ENCODE data around the gene CD7.

CD7 gene

GRCh38 chr17:82343560-82343959, 26.2 kb upstream of the CD7 start:
- no peak overlapping the region for H2BK120ac ChIP-seq (ENCODE audit: low read depth, low read length)
- no peak overlapping the region for H3K9ac ChIP-seq (ENCODE audit: low read depth, low read length, poor library complexity)
- no peak overlapping the region for H3K4me2 ChIP-seq (ENCODE audit: insufficient read depth, low read length, poor library complexity, severe bottlenecking)
- H4K91ac ChIP-seq (ENCODE audit: low read depth, low read length, poor library complexity) = no peak overlapping the region
- no peaks in the 10 kb centered on the region for H3K79me1 ChIP-seq (ENCODE audit: low read depth, low read length)
- H3K27ac ChIP-seq (replicated peaks; ENCODE audit: low read length) = no peak overlapping the region
- no peak overlapping the region for H3K23ac ChIP-seq (ENCODE audit: low read depth, low read length, poor library complexity)
- no CpG with 5 or more reads among the region's 5 CpGs for WGBS, 2 donors (ENCODE audit: extremely low coverage in 2 of 2, insufficient read length in 2 of 2, insufficient replicate concordance in 1 of 2)
- no peak for DNase-seq (ENCODE audit: low spot score)
- H3K14ac ChIP-seq (ENCODE audit: low read length) = no peak overlapping the region
- H2BK12ac ChIP-seq (ENCODE audit: low read length) = no peak overlapping the region
- no peak overlapping the region for H2AFZ ChIP-seq (ENCODE audit: low read length)
- H2BK15ac ChIP-seq (ENCODE audit: low read length) = no peak overlapping the region
- H3K4me3 ChIP-seq (ENCODE audit: low read length in 2 of 2) = no peak overlapping the region
- H3K18ac ChIP-seq (ENCODE audit: low read length) = no peak overlapping the region
- H3K4me1 ChIP-seq (ENCODE audit: control insufficient read depth in 2 of 2, insufficient read depth in 1 of 2, low read depth in 1 of 2, low read length in 2 of 2) = peaks cover 17 to 24% of the 10 kb centered on the region in 2 donors
- H3K4ac ChIP-seq (ENCODE audit: low read length) = no peak overlapping the region
- peaks cover 0 to 5% (median 1%) of the 10 kb centered on the region in 3 experiments for H3K27me3 ChIP-seq (ENCODE audit: control insufficient read depth in 3 of 3, insufficient read depth in 3 of 3, low read depth in 1 of 3, low read length in 3 of 3)
- H3K36me3 ChIP-seq (replicated peaks in 1 of 2; ENCODE audit: control insufficient read depth in 2 of 2, insufficient read depth in 2 of 2, low read length in 2 of 2) = no peaks in the 10 kb centered on the region
- H4K8ac ChIP-seq (ENCODE audit: low read depth, low read length) = no peak overlapping the region
- H2AK5ac ChIP-seq (ENCODE audit: low read depth, low read length) = peak overlapping the region; percentile 63
- H3K9me3 ChIP-seq (replicated peaks in 1 of 2; ENCODE audit: control insufficient read depth in 2 of 2, insufficient read depth in 1 of 2, low read depth in 1 of 2, low read length in 2 of 2) = no peaks in the 10 kb centered on the region
- no peak overlapping the region for H2BK5ac ChIP-seq (ENCODE audit: low read length)

DNA sequence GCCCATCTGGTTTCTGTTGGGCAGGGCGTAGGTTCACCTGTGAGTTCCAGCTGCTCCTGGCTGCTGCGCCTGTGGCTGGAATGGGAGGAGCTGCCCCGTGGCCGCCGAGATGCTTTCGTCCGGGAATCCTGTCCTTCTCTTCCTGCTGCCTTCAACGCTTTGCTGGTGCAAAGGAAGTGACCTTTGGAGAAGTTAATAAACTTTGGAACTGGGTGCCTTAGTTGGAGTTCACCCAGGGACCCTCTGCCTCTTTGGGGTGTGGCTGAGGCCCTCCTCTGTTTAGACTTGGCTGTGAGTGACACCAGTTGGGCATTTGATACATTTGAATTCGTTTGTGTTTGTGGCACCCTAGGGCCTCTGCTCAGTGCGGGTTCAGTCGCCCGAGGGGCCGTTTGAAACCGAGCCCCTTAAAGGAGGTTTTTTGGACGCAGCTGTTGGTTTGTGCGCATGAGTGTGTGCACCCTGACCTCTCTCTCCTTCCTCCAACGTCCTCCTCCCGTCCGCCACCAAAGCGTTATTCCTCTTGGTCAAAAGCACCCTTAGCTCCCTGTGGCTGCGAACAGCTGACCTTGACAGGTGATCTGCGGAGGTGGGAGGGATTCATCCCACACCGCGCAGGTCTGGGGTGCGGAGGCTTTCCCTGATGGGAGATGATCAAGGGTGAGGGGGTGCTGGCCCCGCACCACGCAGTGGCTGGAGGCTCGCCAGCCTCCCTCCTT, 25.1 kb upstream of the CD7 start:
- Histone ChIP-seq H2BK12ac (ENCODE audit: low read length) (no peak overlapping the region), H4K8ac (ENCODE audit: low read depth, low read length) (no peak overlapping the region), H3K23ac (ENCODE audit: low read depth, low read length, poor library complexity) (no peak overlapping the region), H3K9me3 (replicated peaks in 1 of 2; ENCODE audit: control insufficient read depth in 2 of 2, insufficient read depth in 1 of 2, low read depth in 1 of 2, low read length in 2 of 2) (no peaks in the 10 kb centered on the region), H3K18ac (ENCODE audit: low read length) (no peak overlapping the region), H3K27me3 (ENCODE audit: control insufficient read depth in 3 of 3, insufficient read depth in 3 of 3, low read depth in 1 of 3, low read length in 3 of 3) (peaks cover 0 to 1% (median 0%) of the 10 kb centered on the region in 3 experiments), H2BK5ac (ENCODE audit: low read length) (no peak overlapping the region), H3K79me1 (ENCODE audit: low read depth, low read length) (no peaks in the 10 kb centered on the region), H3K4me3 (ENCODE audit: low read length in 2 of 2) (no peak overlapping the region), H2AK5ac (ENCODE audit: low read depth, low read length) (peak overlapping the region; percentile 95), H3K9ac (ENCODE audit: low read depth, low read length, poor library complexity) (no peak overlapping the region), H2BK15ac (ENCODE audit: low read length) (no peak overlapping the region), H3K4me2 (ENCODE audit: insufficient read depth, low read length, poor library complexity, severe bottlenecking) (no peak overlapping the region), H3K4me1 (ENCODE audit: control insufficient read depth in 2 of 2, insufficient read depth in 1 of 2, low read depth in 1 of 2, low read length in 2 of 2) (peaks cover 18 to 24% of the 10 kb centered on the region in 2 donors), H2BK120ac (ENCODE audit: low read depth, low read length) (peak overlapping the region; percentile 55), H3K4ac (ENCODE audit: low read length) (no peak overlapping the region), H2AFZ (ENCODE audit: low read length) (no peak overlapping the region), H3K27ac (replicated peaks; ENCODE audit: low read length) (no peak overlapping the region), H3K14ac (ENCODE audit: low read length) (no peak overlapping the region), H3K36me3 (replicated peaks in 1 of 2; ENCODE audit: control insufficient read depth in 2 of 2, insufficient read depth in 2 of 2, low read length in 2 of 2) (no peaks in the 10 kb centered on the region), H4K91ac (ENCODE audit: low read depth, low read length, poor library complexity) (no peak overlapping the region)
- no CpG with 5 or more reads among the region's 28 CpGs for WGBS, 2 donors (ENCODE audit: extremely low coverage in 2 of 2, insufficient read length in 2 of 2, insufficient replicate concordance in 1 of 2)
- DNase-seq (ENCODE audit: low spot score) = no peak

- Histone ChIP-seq H3K79me1 (ENCODE audit: low read depth, low read length) (no peaks in the 10 kb centered on the region), H3K14ac (ENCODE audit: low read length) (peak overlapping the region; percentile 63), H3K18ac (ENCODE audit: low read length) (peak overlapping the region; percentile 69), H2AFZ (ENCODE audit: low read length) (peak overlapping the region; percentile 80), H3K27ac (replicated peaks; ENCODE audit: low read length) (no peak overlapping the region), H3K36me3 (replicated peaks in 1 of 2; ENCODE audit: control insufficient read depth in 2 of 2, insufficient read depth in 2 of 2, low read length in 2 of 2) (no peaks in the 10 kb centered on the region), H3K4me2 (ENCODE audit: insufficient read depth, low read length, poor library complexity, severe bottlenecking) (no peak overlapping the region), H3K23ac (ENCODE audit: low read depth, low read length, poor library complexity) (no peak overlapping the region), H2BK120ac (ENCODE audit: low read depth, low read length) (no peak overlapping the region), H4K8ac (ENCODE audit: low read depth, low read length) (no peak overlapping the region), H3K4ac (ENCODE audit: low read length) (no peak overlapping the region), H2BK15ac (ENCODE audit: low read length) (peak overlapping the region; percentile 82), H4K91ac (ENCODE audit: low read depth, low read length, poor library complexity) (no peak overlapping the region), H3K27me3 (ENCODE audit: control insufficient read depth in 3 of 3, insufficient read depth in 3 of 3, low read depth in 1 of 3, low read length in 3 of 3) (peaks cover 0 to 18% (median 13%) of the 10 kb centered on the region in 3 experiments), H3K4me1 (ENCODE audit: control insufficient read depth in 2 of 2, insufficient read depth in 1 of 2, low read depth in 1 of 2, low read length in 2 of 2) (peaks cover 16 to 23% of the 10 kb centered on the region in 2 donors), H3K9ac (ENCODE audit: low read depth, low read length, poor library complexity) (no peak overlapping the region), H3K4me3 (ENCODE audit: low read length in 2 of 2) (no peak overlapping the region), H2BK5ac (ENCODE audit: low read length) (peak overlapping the region; percentile 22), H3K9me3 (replicated peaks in 1 of 2; ENCODE audit: control insufficient read depth in 2 of 2, insufficient read depth in 1 of 2, low read depth in 1 of 2, low read length in 2 of 2) (no peaks in the 10 kb centered on the region), H2AK5ac (ENCODE audit: low read depth, low read length) (peak overlapping the region; percentile 15), H2BK12ac (ENCODE audit: low read length) (peak overlapping the region; percentile 93)
- WGBS, 2 donors (ENCODE audit: extremely low coverage in 2 of 2, insufficient read length in 2 of 2, insufficient replicate concordance in 1 of 2) = no CpG with 5 or more reads among the region's 10 CpGs
- DNase-seq (ENCODE audit: low spot score) = no peak
Measured at GRCh38 chr17:82339634-82340580, 22.5 kb upstream of the CD7 start.

Measured in neuronal stem cell (in vitro differentiated cells).